SK-N-MC (cell line): Measurements from ENCODE around the gene ADAP1.

Experiments
- EZH2 ChIP-seq: fragments of 200-600 bp; sonication (generic); IDR thresholded peaks from one replicate; pipeline ENCODE4 v1.6.1; 2017; ENCODE audit warnings: antibody characterized with exemption
- POLR2AphosphoS5 ChIP-seq: IDR thresholded peaks from 2 replicates; pipeline ENCODE4 v1.6.1; 2012; ENCODE audit warnings: mild to moderate bottlenecking, low read depth, low read length, borderline replicate concordance

GRCh38 chr7:862157-862556 is 92.3 kb downstream of the ADAP1 start:
- no peak for TF ChIP-seq POLR2AphosphoS5
- no peak for TF ChIP-seq EZH2
